ENCODE measurements around the gene C6orf136. TPM values are rescaled to one million over a fixed set of nuclear protein-coding genes. Genes with fewer than 3 reads are reported as not detected.

Gene C6orf136
- total and polyA plus RNA-seq, 2 donors from 2014 or later, result 27.4 to 45.6 TPM

- H3K9ac ChIP-seq (ENCODE audit: low read length in 3 of 3), result peak within 1 kb of the TSS; percentile 61 to 87 (median 85)
- peaks cover 14 to 19% (median 14%) of the 10 kb centered on the region in 3 donors for H3K36me3 ChIP-seq (ENCODE audit: control insufficient read depth in 2 of 3, insufficient read depth in 3 of 3, low read length in 3 of 3)
- intact Hi-C loops (cut with DNase I), result no loop called here
- H3K4me3 ChIP-seq (ENCODE audit: low read length in 3 of 3), result peak within 1 kb of the TSS; percentile 75 to 87 (median 85)
- H3K27ac ChIP-seq (ENCODE audit: low read depth in 2 of 2, low read length in 2 of 2), result peak within 1 kb of the TSS; percentile 89 to 92
- H3K4me1 ChIP-seq (ENCODE audit: control insufficient read depth in 2 of 3, insufficient read depth in 2 of 3, low read depth in 1 of 3, low read length in 3 of 3), result peaks cover 0 to 11% (median 4%) of the 10 kb centered on the region in 3 donors
- peak; percentile 88 to 96 (median 93) for DNase-seq
- peak; percentile 50 for TF ChIP-seq CTCF (IDR thresholded peaks at IDR 0.05; ENCODE audit: borderline replicate concordance, extremely low read depth, insufficient read depth)
- H3K9me3 ChIP-seq (ENCODE audit: control insufficient read depth in 2 of 3, insufficient read depth in 1 of 3, low read length in 3 of 3), result no peaks in the 10 kb centered on the region
- FAIRE-seq, result no peak
- no peaks in the 10 kb centered on the region for H3K27me3 ChIP-seq (ENCODE audit: control insufficient read depth, insufficient read depth, low read length)
Measured at GRCh38 chr6:30626484-30627366, 20.2 kb upstream of the C6orf136 start, which contains the start of gene ATAT1. Gene ATAT1, plus strand, starts transcription at chr6:30626874.

- Histone ChIP-seq H3K36me3 (ENCODE audit: control insufficient read depth in 2 of 3, insufficient read depth in 3 of 3, low read length in 3 of 3) (peaks cover 3 to 12% (median 5%) of the 10 kb centered on the region in 3 donors), H3K9ac (ENCODE audit: low read length in 3 of 3) (no peak overlapping the region), H3K4me3 (ENCODE audit: low read length in 3 of 3) (no peak overlapping the region), H3K27ac (ENCODE audit: low read depth in 2 of 2, low read length in 2 of 2) (no peak overlapping the region), H3K4me1 (ENCODE audit: control insufficient read depth in 2 of 3, insufficient read depth in 2 of 3, low read depth in 1 of 3, low read length in 3 of 3) (no peaks in the 10 kb centered on the region), H3K27me3 (ENCODE audit: control insufficient read depth, insufficient read depth, low read length) (no peaks in the 10 kb centered on the region), H3K9me3 (ENCODE audit: control insufficient read depth in 2 of 3, insufficient read depth in 1 of 3, low read length in 3 of 3) (no peaks in the 10 kb centered on the region)
- TF ChIP-seq CTCF (IDR thresholded peaks at IDR 0.05; ENCODE audit: borderline replicate concordance, extremely low read depth, insufficient read depth), result no peak
- no peak for FAIRE-seq
- intact Hi-C loops (cut with DNase I), result no loop called here
- DNase-seq, result no peak
Measured at GRCh38 chr6:30635834-30636233, 11.1 kb upstream of the C6orf136 start.

- TF ChIP-seq CTCF (IDR thresholded peaks at IDR 0.05; ENCODE audit: borderline replicate concordance, extremely low read depth, insufficient read depth), result no peak
- H3K27ac ChIP-seq (ENCODE audit: low read depth in 2 of 2, low read length in 2 of 2), result no peak overlapping the region
- no peaks in the 10 kb centered on the region for H3K27me3 ChIP-seq (ENCODE audit: control insufficient read depth, insufficient read depth, low read length)
- no peak overlapping the region for H3K4me3 ChIP-seq (ENCODE audit: low read length in 3 of 3)
- no peak overlapping the region for H3K9ac ChIP-seq (ENCODE audit: low read length in 3 of 3)
- FAIRE-seq (no peak), DNase-seq (no peak)
- H3K4me1 ChIP-seq (ENCODE audit: control insufficient read depth in 2 of 3, insufficient read depth in 2 of 3, low read depth in 1 of 3, low read length in 3 of 3), result no peaks in the 10 kb centered on the region
- intact Hi-C loops (cut with DNase I), result no loop called here
- H3K9me3 ChIP-seq (ENCODE audit: control insufficient read depth in 2 of 3, insufficient read depth in 1 of 3, low read length in 3 of 3), result no peaks in the 10 kb centered on the region
- peaks cover 5 to 8% (median 6%) of the 10 kb centered on the region in 3 donors for H3K36me3 ChIP-seq (ENCODE audit: control insufficient read depth in 2 of 3, insufficient read depth in 3 of 3, low read length in 3 of 3)
Measured at GRCh38 chr6:30640481-30640880, 6.5 kb upstream of the C6orf136 start.

Data from kidney (tissue), 14 donors.